Cerebellar cortex (tissue), 1 donor: Measurements from ENCODE around the gene LINGO1.
A peak's percentile ranks its signal among the peaks of the same experiment; 100 is the strongest.

Experiments used
- DNase-seq: peaks from one replicate; pipeline ENCODE4 v3.0.0-alpha.2; 2015; ENCODE audit warnings: low spot score

The LINGO1 gene

DNA sequence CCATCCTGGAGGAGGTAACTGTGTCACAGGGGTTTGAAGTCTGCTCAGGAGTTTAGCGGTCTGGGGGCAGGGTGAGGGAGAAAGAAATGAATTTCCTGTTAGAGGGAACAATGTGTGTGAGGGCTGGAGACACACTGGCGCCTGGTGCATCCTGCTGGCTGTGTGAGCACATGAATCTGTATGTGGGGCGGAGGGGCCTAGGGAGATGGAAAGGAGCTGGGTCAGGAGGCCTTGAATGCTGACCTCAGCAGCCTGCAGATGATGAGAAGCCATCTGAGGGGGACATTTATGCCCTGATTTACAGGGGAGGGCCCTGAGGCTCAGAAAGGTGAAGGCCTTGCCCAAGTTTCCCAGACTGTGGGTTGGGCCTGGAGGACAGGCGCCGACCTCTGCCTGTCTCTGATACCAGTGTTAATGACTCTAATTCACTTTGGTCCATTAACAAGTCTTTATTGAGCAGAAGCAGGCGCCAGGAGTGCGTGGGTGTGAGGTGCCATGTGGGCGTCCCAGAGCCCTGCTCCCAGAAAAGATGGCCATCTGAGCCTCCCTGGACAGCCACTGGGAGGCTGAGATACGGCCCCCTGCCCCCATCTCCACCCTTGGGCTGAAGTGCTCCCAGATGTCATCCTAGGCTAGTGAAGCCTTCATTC, 34.8 kb downstream of the LINGO1 start:
- peak; percentile 79 for DNase-seq

DNA sequence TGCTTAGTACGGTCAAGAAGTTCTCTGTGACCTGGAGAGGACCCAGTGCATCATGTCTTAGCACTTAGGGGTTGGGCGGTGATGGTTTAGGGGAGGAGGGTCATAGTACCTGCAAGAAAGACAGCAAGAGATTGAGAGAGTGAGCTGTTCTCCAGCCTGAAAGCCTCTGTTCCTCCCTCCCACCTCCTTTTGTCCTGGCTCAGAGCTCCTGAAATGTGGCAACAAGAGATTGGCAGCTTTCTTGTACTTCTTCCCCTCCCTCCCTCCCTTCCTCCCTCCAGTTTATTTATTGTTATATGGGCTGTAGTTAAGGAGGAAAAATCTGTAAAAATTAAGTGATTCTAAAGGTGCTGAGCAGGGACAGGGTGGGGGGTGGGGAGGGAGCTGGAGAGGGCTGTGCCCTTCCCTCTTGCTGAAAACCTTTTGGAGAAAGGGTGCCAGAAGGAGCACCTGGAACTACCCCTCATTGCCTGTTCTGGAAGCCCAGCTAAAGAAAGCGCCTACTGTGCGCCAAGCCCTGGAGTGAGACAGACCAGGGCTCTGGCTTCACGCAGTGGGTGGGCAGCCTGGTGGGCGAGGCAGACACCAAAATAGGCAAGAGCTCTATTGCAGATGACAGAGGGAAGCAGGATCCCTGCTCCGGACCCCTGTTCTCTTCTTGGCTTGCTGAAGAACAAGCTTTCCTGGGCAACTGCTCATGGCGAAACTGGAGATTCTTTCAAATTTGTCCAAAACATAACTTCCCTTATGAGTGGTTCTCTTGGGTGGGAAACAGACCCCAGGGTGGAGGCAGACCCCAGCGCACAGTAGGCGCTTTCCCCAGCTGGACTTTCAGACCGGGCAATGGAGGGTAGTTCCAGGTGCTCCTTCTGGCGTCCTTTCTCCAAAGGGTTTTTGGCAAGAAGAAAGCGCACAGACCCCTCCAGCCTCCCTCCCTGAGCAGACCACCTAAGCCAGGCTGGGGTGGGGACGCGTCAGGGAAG, 35.6 kb downstream of the LINGO1 start:
- DNase-seq, result peak; percentile 63

DNA sequence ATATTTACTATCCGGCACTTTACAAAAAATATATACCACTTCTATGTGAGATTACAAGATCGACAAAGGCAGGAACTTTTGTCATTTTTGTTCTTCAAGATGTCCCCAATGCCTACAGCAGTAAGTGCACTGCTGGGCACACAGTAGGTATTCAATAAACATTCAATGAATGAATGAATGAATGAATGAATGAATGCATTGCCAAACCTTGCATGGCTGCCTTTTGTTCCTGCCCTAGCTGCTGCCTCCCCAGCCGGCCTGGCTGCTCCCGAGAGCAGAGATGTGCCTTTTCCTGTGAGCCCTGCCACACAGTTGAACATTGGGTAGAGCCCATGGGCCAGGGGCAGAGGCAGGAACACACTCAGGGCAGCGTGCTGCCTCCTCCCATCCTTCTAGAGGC, 37.5 kb downstream of the LINGO1 start:
- DNase-seq, result no peak

DNA sequence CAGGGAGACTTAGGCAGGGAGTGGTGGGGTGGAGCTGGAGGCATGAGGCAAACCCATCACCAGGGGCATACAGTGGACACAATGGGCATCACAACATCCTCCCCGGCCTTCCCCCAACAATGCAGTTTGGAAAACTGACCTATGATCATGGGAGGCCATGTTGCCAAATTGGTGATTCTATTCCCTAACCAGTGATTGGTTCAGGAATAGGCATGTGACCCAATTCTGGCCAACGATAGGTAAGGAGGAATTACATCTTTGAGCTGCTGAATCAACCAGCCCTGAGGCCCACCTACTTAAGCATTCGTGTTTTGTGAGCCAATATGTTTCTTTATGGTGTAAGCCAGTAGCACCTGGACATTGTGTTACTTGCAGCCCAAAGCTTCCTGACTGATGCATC, 40.0 kb downstream of the LINGO1 start:
- DNase-seq, result no peak

- no peak for DNase-seq
These were observed 40.6 kb downstream of the LINGO1 start for GRCh38 chr15:77591968-77592613.

- DNase-seq, result no peak
These were observed 42.9 kb downstream of the LINGO1 start for GRCh38 chr15:77589839-77590238.

- no peak for DNase-seq
These were observed 44.6 kb downstream of the LINGO1 start for GRCh38 chr15:77588126-77588525.

DNA sequence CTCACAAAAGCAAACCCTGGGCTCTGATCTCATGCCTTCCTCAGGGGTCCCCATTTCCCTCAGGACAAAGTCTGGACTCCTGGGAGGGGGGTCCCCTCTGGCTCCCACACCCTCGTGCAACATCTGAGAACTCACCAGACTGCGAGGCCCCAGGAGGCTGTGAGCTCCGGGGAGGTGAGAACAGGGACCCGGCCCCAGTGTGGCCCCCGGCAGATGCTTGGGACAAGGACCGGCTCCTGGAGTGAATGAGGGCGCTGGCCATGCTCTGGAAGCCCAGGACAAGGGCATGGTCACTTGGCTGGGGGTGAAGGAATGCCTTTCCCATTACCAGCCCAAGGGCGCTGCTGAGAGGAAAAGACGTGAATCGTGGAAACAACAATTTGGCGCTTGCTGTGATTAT, 48.0 kb downstream of the LINGO1 start:
- DNase-seq, result no peak

DNA sequence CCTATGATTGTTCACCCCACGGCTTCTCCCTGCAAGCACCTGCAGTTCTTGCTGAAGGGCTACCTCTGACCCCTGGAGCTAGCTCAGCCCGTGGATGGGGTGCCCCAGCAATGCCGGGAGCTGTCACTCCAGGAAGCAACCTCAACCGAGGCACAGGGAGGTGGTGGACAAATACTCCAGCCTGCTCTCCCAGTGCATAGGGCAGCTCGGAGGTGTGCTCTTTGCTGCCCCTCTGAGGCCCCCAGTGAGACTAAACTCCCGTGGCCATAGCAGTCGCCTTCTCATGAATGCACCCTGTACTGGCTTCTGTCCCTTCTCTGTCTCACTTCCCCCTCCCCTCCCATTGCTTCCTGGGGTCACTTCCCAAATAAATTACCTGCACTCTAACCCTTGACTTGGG, 48.5 kb downstream of the LINGO1 start:
- no peak for DNase-seq

GRCh38 chr15:77582763-77583162, 49.9 kb downstream of the LINGO1 start:
- DNase-seq, result no peak

- DNase-seq, result no peak
These were observed 50.7 kb downstream of the LINGO1 start for GRCh38 chr15:77581896-77582569.

GRCh38 chr15:77580996-77581682, 51.6 kb downstream of the LINGO1 start:
- DNase-seq, result no peak

DNA sequence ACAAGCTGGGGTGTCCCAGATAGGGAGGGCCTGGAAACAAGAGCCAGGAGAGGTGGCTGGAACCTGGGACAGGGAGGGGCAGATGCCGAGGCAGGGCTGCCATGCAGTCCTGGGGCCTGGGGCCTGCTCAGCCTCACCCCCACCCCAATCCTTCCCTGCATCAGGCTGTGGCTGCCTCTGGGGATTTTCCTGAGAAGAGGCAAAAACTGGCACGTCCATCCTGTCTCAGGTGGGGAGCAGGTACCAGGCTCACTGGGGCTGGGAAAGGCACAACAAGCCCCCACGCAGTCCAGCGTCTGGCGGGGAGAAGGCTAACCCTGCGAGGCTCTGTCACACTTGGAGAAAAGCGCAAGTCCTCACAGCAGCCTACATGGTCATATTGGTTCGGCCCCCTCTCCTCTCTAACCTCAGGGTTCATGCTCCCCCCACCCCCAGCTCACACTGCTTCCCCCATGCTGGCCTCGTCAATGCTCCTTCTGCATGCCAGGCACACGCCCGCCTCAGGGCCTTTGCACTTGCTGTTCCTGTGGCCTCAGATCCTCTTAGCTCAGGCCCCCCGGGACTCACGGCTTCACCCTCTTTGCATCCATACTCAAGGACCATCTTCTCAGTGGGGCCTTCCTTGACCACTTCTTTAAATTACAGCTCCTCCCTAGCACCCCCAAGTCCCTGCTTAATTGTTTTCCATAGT, 53.1 kb downstream of the LINGO1 start:
- DNase-seq, result no peak

- no peak for DNase-seq
These were observed 53.9 kb downstream of the LINGO1 start for GRCh38 chr15:77578641-77579372.

GRCh38 chr15:77577366-77577950, 55.3 kb downstream of the LINGO1 start:
- peak; percentile 27 for DNase-seq

DNA sequence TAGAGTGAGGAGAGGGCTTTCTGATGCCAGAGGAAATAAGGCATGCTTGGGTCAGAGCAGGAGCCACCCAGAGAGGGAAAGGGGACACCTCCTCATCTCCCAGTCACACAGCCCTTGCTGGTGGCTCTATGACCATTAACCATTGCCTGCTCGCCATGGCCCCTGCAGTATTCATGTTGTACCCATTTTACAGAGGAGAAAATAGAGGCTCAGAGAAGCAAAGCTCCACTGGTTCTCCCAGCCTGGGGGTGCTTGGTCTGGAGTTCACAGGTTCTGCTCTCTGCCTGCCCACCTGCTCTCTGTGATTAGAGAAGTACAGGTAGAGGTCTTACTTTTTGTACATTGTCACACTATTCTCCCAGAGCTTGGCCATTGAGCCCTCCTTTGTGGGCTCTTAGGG, 56.2 kb downstream of the LINGO1 start:
- DNase-seq, result no peak

DNA sequence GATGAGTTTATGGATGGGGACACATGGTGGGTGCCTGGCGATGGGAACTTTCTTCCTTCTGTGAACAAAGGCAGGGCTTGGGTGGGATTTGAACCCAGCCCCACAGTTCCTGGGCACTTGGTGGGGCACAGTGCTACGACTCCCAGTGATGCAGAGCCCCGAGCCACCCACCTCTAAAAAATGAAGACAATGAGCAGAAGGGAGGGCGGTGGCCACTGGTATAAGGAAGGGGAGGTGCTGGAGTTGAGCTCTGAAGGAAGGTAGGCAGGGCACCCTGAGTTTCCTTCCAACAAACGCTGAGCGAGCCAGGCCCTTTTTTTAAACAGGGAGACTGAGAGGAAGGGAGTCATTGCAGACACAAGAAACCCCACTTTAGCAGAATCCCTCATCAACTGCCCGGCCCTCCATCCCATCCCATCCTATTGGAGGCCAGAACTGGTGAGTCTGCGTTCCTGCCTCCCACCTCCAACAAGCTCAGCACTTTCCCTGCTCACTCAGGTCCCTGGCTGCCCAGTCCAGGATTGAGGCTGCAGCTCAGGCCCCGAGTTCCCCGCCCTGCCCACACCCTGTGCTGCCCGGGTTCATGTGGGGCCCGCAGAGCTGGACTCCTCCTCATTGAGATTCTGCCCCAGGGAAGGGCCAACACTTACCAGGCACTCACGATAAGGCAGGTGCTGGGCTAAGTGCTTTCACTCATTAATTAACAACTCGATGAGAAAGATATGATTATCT, 57.3 kb downstream of the LINGO1 start:
- no peak for DNase-seq

DNA sequence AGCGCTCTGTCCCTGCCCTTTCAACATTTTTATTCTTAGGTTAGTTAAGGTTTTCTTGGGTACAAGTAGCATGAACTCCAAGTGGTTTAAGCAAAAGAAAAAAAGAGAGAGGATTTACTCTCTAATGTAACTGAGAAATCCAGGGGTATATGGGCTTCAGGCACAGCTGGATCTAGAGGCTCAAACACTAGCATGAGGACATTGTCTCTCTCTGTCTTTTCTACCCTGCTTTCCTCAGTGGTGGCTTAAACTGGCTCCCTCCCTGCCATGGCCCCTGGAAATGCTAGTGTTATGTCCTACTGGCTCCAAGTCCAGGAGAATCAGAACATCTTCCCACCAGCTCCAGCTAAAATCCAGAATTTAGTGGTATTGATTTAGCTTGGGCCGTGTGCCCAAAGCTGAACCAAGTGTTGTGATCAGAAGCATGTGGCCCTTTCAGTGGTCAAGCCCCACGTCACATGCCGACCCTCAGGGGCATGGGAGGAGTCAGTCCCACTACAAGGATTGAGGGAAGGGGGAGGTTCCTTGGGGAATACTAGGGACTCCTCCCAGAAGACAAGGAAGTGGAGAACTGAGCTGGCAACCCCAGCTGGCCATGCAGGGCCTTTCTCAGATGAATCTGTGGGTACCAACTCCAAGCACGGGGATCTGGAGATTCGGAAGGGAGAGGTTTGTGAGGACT, 58.0 kb downstream of the LINGO1 start:
- DNase-seq, result peak; percentile 38

DNA sequence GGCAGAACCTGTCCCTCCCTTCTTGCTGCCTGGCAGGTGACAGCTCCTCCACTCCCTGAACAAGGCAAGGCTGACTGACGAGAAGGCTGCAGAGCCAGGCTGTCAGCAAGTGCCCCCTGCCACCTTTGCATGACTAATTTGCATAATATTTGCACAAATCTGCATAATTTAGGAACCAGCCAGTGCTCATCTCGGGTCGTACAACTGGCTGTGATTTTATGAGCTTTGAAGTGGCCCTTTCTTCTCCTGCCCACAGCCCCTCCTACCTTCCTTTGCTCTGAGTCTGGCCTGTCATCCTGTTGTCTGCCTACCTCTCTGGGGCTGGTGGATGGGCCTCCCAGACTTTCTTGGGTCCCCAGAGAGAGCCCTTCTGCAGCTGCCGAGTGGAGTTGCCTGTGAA, 58.9 kb downstream of the LINGO1 start:
- no peak for DNase-seq
